ENCODE data around the gene ZBTB8B. TPM values are rescaled to one million over a fixed set of nuclear protein-coding genes. Genes with fewer than 3 reads are reported as not detected.

Gene ZBTB8B
- total RNA-seq, 1 donor from 2014 or later, result not detected

DNA sequence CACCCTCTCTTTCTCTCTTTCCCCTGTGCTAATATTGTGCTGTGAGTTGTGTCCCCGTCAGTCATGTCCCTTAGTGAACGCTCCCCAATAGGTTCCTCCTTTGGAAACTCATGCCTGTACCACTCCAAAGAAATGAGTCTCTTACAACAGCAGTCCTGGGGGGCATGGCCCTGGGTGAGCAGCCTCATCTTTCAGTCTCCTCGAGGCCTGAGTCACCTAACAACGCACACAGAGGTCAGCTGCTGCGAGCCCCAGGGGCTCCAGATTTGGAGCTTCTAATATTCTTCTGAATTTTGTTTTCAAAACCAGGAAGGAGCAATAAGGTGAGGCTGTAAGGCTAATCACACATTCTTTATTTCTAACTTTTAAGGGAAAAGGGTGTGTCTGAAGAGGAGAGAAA, 43.9 kb downstream of the ZBTB8B start:
- no peak for TF ChIP-seq CTCF (IDR thresholded peaks at IDR 0.05)
- H3K36me3 ChIP-seq, result no peaks in the 10 kb centered on the region
- no peak overlapping the region for H3K4me3 ChIP-seq
- H3K27ac ChIP-seq, result no peak overlapping the region
- no peak for ATAC-seq
- no peaks in the 10 kb centered on the region for H3K4me1 ChIP-seq
- intact Hi-C loops (cut with DNase I), result no loop called here
- H3K9me3 ChIP-seq, result no peaks in the 10 kb centered on the region
- no peaks in the 10 kb centered on the region for H3K27me3 ChIP-seq
- DNase-seq, result no peak

GRCh38 chr1:32509939-32510338, 45.1 kb downstream of the ZBTB8B start:
- no peak overlapping the region for H3K4me3 ChIP-seq
- H3K9me3 ChIP-seq, result no peaks in the 10 kb centered on the region
- H3K36me3 ChIP-seq, result no peaks in the 10 kb centered on the region
- no peak overlapping the region for H3K27ac ChIP-seq
- no peaks in the 10 kb centered on the region for H3K27me3 ChIP-seq
- no peaks in the 10 kb centered on the region for H3K4me1 ChIP-seq
- intact Hi-C loops (cut with DNase I), result no loop called here
- no peak for TF ChIP-seq CTCF (IDR thresholded peaks at IDR 0.05)
- DNase-seq (no peak), ATAC-seq (no peak)

Other genes with a start within 250 kb of the ZBTB8B start
- gene TMEM234, start 242.7 kb upstream of the ZBTB8B start, total RNA-seq, result 22.3 TPM
- gene EIF3I, start 242.7 kb upstream of the ZBTB8B start, total RNA-seq, result 116 TPM
- 65.9 TPM for gene FAM167B, start 217.8 kb upstream of the ZBTB8B start, total RNA-seq
- 8.3 TPM for gene LCK, start 213.8 kb upstream of the ZBTB8B start, total RNA-seq
- gene HDAC1, start 173.0 kb upstream of the ZBTB8B start, total RNA-seq, result 71.2 TPM
- 44.5 TPM for gene MARCKSL1, start 128.8 kb upstream of the ZBTB8B start, total RNA-seq
- gene FAM229A, start 102.6 kb upstream of the ZBTB8B start, total RNA-seq, result 9.3 TPM
- gene TSSK3, start 102.5 kb upstream of the ZBTB8B start, total RNA-seq, result 2.5 TPM
- gene BSDC1, start 70.6 kb upstream of the ZBTB8B start, total RNA-seq, result 67.6 TPM
- gene ZBTB8A, start 74.4 kb downstream of the ZBTB8B start, total RNA-seq, result 9.7 TPM
- 47.8 TPM for gene ZBTB8OS, start 185.5 kb downstream of the ZBTB8B start, total RNA-seq
- 156 TPM for gene RBBP4, start 186.1 kb downstream of the ZBTB8B start, total RNA-seq
- 16.9 TPM for gene SYNC, start 237.7 kb downstream of the ZBTB8B start, total RNA-seq